HTERT RPE-1 (cell line): ENCODE data around the gene MAIP1.
"Not testable (repeated sequence)": the region's sequence is repeated elsewhere in the genome, so short reads cannot be mapped to it uniquely, and the experiment has no call there.

Source experiments
- in situ Hi-C: fragments of 300-500 bp; cut with MboI; formaldehyde crosslinking; loops from 4 replicates; pipeline ENCODE4 v1.14.3; 2020; ENCODE audit warnings: low sequenced_read_pairs

Gene MAIP1, protein sequence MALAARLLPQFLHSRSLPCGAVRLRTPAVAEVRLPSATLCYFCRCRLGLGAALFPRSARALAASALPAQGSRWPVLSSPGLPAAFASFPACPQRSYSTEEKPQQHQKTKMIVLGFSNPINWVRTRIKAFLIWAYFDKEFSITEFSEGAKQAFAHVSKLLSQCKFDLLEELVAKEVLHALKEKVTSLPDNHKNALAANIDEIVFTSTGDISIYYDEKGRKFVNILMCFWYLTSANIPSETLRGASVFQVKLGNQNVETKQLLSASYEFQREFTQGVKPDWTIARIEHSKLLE

DNA sequence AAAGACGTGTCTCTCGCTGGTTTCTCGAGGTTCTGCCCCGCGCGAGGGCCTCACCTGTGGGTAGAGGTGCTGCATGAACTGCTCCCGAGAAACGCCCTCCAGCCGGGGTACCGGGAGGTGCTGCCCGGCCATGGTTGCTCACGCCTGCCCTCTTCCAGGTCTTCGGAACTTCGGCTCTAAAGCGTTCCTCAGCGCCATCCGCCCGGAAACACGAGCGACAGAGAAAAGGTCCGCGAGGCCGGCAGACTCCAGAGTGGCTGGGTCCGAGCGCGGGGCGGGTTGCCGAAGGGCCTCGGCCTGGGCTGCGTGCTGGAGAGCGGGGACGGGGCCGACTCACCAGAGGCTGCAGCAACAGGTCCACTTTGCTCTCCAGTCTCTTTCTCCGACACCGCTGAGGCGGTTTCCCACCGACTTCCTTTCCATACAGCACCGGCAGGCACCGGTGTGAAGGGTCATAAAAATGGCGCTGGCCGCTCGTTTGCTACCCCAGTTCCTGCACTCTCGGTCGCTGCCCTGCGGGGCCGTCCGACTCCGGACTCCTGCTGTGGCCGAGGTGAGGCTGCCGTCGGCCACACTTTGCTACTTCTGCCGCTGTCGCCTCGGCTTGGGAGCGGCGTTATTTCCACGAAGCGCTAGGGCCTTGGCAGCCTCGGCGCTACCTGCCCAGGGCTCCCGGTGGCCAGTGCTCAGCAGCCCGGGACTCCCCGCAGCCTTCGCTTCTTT is at the start of gene MAIP1, which contains the start of gene TYW5:
TSS of gene MAIP1 (plus strand) at position 244 of the 723 bp plus-strand sequence. CDS start at position 461, 217 bp downstream.
TSS of gene TYW5 (minus strand) at position 153 of the 723 bp plus-strand sequence. CDS start at position 132, 21 bp downstream.
- in situ Hi-C loops, result no loop called here

DNA sequence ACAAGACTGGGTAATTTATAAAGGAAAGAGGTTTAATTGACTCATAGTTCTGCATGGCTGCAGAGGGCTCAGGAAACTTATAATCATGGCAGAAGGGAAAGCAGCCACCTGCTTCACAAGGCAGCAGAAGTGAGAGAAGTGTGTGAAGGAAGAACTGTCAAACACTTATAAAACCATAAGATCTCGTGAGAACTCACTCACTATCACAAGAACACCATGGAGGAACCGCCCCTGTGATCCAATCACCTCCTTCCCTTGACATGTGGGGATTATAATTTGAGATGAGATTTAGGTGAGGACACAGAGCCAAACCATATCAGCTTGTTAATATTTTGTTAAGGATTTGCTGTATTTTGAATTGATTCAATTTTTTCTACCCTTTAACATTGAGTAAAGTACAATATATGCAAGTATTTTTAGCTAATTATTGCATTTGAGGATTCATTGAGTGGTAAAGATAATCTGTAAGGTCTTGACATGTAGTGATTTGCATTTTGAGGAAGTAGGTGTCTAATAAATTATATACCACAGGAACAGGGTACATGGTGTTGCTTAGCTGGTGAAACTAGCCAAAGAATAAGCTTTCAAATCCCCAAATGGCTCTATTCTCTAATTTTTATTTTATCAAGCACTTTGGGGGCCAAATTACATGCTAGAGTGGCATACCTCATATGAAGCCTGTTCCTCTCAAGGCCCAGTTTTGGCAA is 48.2 kb upstream of the MAIP1 start:
- in situ Hi-C loops, result no loop called here

DNA sequence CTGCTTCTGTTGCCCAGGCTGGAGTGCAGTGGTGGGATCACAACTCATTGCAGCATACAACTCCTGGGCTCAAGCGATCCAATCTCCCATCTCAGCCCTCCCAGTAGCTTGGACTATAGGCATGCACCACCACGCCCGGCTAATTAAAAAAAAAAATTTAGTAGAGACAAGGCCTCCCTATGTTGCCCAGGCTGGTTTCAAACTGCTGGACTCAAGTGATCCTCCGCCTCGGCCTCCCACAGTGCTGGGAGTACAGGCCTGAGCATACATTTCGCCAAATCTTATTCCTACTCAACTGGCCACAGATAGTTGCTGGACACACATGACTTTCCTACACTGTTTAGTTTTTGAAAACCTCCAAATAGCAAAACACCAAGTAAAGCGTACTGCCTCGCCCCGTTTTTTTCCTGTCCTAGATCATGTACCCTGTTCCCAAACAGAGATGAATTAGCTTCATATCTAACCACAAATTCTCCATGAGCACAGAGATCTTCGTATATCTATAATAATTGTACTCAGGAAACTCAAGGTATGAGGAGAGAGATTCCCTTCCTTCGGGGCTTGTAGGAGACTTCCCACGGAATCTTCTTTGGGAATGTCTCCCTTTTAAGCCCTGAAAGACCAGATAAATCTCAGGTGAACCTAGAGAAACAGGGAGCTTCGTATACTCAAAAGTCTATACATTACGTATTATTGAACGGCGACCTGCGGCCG is 44.9 kb upstream of the MAIP1 start:
- in situ Hi-C loops, result no loop called here

DNA sequence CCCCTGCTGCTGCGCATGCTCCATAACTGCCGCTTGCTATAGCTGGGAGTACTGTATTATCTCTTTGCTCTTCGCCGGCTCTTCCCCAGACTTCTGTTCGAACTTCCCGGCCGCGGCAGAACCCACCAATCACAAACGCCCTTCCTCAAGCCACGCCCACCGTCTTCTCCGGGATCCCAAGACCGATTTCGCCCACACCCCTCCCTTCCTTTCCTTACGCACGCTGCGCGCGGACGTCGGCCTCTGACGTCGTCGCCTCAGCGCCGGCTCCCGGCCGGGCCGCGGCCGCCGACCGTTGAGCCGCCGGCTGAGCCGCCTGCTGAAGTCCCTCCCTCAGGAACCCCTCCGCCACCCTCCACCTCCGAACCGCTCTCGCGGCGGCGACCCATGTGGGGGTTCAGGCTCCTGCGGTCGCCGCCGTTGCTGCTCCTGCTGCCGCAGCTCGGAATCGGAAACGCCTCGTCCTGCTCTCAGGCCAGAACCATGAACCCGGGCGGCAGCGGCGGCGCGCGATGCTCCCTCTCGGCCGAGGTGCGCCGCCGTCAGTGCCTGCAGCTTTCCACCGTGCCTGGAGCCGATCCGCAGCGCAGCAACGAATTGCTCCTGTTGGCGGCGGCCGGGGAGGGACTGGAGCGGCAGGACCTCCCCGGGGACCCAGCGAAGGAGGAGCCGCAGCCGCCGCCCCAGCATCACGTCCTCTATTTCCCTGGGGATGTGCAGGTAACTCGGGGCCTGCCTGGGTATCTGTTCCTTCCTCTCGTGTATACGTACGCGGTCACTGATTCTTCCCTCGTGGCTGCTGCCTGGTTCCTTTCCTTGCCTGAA is 44.1 kb upstream of the MAIP1 start, which contains the start of gene C2orf69:
TSS of gene C2orf69 (plus strand) at position 242 of the 825 bp plus-strand sequence. CDS start at position 388, 146 bp downstream.
- in situ Hi-C loops, result no loop called here

DNA sequence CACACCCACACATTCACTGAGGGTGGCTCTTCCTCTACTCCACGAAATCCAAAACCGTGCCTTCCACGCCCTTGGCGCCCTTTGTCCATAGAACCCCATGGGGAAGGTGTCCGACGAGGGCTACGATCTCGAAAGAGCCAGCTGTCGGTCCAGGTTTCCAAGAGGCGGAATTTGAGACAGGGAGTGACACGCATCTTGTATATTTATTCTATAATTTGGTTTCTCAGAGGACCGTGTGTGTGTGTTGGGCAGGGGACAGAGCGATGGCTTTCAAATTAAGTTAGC is 43.6 kb upstream of the MAIP1 start:
- in situ Hi-C loops, result no loop called here

DNA sequence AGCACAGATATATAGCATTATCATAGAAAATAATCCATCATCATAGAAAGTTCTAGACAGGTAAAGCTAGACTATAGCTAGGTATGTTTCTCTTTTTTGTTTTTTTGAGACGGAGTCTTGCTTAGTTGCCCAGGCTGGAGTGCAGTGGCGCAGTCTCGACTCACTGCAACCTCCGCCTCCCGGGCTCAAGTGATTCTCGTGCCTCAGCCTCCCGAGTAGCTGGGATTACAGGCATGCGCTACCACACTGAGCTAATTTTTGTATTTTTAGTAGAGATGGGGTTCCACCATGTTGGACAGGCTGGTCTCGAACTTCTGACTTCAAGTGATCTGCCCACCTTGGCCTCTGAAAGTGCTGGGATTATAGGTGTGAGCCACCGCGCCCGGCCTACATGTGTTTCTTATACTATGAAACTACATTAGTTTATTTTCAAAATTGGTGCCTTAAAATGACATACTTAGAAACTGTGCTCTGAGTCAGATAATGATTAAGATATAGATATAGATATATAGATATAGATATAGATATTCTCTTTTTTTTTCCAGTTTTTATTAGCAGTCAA is 42.7 kb upstream of the MAIP1 start:
- in situ Hi-C loops, result not testable (repeated sequence)

DNA sequence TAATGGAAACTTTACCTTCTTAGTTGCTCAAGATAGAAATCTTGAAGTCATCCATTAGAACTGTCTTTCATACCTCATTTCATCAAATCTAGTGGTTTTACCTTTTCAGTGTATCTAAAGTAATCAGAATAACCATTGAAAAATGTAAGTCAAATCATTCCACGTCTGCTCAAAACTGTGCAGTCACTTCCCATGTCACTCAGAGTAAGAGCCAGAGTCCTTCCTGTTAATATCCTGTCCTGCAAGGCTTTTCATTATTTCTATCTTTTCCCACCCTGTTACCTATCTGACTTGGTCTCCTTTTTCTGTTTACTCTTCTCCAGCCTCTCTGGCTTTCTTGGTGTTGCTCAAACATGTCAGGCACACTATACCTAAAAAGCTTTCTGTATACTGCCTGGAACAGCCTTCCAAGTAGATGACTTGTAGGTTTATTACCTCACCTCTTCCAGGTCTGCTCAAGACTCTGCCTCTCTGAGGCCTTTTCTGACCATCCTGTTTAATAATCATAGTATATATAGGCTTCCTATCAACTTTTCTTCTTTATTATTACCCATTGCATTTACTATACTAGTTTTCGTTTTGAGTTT is 40.9 kb upstream of the MAIP1 start:
- in situ Hi-C loops, result no loop called here

DNA sequence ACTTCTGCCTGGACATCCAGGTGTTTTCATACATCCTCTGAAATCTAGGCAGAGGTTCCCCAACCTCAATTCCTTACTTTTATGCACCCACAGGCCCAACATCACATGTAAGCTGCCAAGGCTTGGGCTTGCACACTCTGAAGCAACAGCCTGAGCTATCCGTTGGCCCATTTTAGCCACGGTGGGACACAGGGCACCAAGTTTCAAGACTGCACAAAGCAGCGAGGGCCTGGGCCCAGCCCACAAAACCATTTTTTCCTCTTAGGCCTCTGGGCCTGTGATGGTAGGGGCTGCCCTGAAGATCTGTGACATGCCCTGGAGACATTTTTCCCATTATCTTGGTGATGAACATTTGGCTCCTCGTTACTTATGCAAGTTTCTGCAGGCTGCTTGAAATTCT is 38.4 kb upstream of the MAIP1 start:
- in situ Hi-C loops, result no loop called here

DNA sequence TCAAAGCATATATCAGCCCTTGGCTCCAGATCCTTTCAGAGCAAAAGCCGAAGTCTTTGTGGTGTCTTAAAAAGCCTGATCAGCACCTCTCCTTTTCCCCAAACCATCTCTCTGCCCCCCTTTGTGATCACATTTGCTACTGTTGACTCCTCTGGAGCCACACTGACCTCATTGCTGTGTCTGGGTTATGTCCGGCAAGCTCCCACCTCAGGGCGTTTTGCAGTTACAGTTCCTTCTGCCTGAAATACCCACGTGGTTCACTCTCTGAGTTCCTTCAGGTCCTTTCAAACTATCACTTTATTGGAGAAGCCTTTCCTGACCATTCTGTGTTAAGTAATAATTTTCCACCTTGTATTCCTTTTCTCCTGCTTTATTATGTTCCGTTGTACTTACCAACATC is 32.5 kb upstream of the MAIP1 start:
- in situ Hi-C loops, result no loop called here

DNA sequence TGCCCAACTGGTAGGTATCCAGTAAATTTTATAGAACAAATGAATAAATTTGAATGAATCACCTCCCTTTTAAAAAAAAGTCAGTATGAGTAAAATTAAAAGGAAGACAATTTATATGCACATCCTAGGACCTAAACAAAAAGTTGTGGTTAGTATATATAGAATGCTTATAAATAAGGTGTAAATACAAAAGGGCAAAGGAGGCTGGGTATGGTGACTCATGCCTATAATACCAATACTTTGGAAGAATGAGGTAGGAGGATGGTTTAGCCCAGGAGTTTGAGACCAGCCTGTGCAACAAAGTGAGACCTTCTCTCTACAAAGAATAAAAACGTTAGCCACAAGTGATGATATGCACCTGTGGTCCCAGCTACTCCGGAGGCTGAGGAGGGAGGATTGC is 31.5 kb upstream of the MAIP1 start:
- in situ Hi-C loops, result no loop called here

DNA sequence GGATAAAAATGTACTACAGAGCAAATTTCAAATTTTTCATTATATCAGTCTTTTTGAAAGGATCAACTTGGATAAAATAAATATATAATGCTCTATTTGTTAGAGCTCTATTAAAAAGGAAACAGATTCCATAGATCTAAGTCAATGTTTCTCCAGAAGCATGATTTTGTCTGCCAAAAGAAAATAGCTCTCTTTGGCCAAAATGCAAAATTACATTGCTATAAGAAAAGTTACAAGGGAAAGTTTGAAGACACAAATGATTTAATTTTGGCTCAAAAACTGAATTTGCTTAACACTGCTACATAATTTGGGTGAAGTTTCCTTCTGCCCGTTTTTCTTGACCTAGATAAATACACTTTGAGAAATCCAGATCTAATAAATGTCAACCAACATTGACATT is 28.6 kb upstream of the MAIP1 start:
- in situ Hi-C loops, result no loop called here

DNA sequence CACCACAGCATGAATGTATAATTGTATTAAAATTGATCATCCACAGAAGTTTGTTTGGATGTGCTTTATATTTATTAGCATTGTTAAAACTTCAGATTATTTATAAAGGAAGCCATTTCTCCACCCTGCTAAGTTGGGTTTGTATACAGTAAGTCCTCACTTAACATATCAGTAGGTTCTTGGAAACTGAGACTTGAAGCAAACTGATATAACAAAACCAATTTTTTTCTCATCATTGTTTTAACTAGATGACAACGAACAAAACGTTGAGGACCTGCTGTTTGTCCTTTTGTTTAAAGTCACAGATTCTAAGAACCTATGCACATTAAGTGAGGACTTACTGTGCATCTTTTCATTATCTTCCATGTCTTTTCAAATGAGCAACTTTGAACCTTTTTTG is 27.2 kb upstream of the MAIP1 start:
- in situ Hi-C loops, result no loop called here

DNA sequence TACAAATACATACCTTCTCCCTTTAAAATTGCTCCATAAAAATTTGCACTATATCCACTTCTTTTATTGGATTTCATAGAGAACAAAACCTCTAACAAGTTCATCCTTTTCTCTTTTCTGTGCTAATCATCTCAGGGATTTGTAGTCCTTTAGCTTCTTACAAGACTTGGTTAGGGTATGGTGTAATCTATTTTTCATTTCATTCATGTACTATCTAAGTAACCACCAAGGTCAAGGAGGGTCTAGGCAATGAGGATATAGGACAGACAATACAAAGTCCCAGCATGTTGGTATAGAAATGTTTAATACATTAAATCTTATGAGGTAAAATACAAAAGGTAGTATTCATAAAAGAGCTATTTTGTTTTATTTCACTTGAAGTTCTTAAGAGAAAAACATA is 26.8 kb upstream of the MAIP1 start:
- in situ Hi-C loops, result no loop called here

DNA sequence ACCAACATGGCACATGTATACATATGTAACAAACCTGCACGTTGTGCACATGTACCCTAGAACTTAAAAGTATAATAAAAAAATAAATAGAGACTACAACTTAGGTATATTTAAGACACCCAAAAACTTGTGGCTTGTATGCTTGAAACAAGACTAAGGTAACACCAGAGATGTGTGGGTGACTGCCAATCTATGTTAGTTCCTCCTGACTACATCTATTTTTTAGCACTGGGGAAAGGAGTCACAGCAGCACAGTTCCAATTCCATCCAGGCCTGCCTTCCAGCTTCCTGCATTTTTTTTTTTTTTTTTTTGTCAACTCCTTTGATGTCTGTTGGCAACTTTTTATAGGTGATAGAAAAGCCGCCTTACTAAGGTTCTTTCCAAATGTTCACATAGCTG is 26.1 kb upstream of the MAIP1 start:
- in situ Hi-C loops, result no loop called here

DNA sequence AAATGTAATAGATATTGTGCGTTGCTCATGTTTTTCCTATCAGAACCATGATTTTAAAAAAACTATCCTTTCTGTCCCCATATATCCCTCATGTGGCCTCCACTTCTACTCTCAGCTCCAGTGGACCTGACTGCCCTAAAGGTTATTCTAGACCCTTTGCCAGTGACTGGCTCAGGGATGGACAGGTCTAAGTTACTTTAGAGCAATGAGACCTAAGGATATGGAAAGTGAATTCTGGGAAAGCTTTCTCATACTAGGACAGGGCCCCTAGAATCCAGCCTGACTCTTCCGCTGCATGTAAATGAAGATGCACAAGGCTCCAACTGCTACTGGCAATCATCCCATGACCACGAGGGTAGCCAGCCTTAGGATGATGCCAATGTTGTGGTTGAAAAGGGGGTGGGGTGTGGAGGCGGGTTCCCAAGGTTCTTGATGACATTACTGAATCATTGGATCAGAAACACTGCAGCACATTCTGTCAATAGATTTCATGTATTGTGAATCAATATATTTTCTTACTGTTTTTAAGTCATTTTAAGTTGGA is 23.0 kb upstream of the MAIP1 start:
- in situ Hi-C loops, result no loop called here

DNA sequence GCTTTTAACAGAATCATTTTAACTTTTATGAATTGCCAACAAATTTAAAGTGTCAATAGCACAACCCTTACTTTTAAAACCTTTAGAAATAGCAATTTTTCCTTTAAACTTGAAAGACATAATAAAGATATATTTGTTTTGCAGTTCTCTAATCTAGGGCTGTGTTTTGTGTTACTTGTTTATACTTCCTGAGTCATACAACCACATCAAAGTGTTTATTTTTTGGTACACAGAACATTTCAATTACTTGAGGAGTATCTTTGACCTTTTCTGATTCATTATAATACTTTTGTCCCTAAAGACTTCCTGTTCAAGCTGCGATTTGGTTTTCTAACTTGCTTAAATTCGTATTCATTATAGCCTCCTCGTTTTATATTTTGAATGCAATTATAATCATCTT is 21.9 kb upstream of the MAIP1 start:
- in situ Hi-C loops, result no loop called here

DNA sequence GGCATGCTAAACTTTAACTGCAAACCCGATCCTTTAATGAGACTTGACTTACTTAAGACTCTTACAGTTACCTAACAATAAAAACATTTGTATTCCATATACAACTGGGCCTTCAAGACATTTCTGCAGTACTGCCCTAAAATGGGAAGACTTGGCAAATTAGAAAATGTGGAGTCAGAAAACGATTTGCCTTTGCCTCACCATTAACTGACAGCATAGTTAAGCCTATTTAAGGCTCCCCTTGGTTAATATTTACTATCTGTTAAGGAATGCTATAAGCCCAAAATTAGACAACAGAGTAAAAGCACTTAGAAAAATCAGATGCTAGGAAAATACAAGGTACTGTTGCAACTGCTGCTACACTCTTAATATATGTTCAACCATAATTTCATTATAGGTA is 18.8 kb upstream of the MAIP1 start:
- in situ Hi-C loops, result no loop called here

DNA sequence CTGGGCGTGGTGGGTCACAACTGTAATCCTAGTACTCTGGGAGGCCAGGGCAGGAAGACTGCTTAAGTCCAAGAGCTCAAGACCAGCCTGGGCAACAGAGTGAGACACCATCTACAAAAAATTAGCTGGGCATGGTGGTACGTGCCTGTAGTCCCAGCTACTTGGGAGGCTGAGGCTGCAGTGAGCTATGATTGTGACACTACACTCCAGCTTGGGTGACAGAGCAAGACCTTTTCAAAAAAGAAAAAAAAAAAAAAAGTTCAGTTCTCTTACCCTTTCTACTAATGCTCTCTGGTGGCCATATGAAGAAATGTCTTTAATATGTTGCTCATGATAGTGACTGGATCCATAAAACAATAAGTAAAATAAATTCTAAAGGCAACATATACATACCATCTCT is 15.0 kb upstream of the MAIP1 start:
- in situ Hi-C loops, result no loop called here

DNA sequence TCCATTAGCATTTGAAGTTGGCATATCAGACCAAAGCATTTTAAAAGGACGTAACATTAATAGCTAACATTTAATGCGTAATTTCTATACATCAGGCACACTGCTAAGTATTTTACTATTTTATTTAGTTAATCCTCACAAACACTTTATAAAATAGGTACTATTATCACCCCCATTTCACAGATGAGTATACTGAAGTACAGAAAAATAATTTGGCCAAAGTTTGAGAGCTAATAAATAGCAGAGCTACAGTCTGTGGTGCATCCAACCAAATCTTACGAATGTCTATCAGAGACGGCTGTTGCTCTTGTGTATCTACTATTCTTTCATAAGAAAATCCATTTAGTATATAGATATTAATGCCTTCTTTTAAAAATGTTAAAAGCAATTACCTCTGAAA is 12.0 kb upstream of the MAIP1 start:
- in situ Hi-C loops, result no loop called here
